Right lobe of liver (tissue), 6 donors: ENCODE measurements around the gene NLGN1. TPM values are rescaled to one million over a fixed set of nuclear protein-coding genes. Genes with fewer than 3 reads are reported as not detected.

ENCODE experiments used
- ATAC-seq, 4 donors: fragments of 200-7000 bp; cut with Tn5 transposase; one replicate each; pipeline ENCODE4 v1.9.1; 2020; ENCODE audit warnings: mild to moderate bottlenecking in 4 of 4, moderate library complexity in 4 of 4
- DNase-seq, 3 donors: peaks; one replicate each; pipeline ENCODE4 v3.0.0-alpha.2; 2020
- H3K27ac ChIP-seq, 3 donors: fragments of 200-600 bp; one replicate each; pipeline ENCODE4 v1.8.0; 2022
- H3K27me3 ChIP-seq, 2 donors: fragments of 200-600 bp; one replicate each; pipeline ENCODE4 v1.8.0; 2022
- H3K36me3 ChIP-seq, 4 donors: fragments of 200-600 bp; sonication (generic) in 1 of 4; one replicate each; pipeline versions ENCODE4 v1.5.1 to v1.8.0; 2017 to 2022; ENCODE audit warnings: control low read depth in 1 of 4
- H3K4me1 ChIP-seq, 4 donors: fragments of 200-600 bp; sonication (generic) in 1 of 4; one replicate each; pipeline versions ENCODE4 v1.5.1 to v1.8.0; 2017 to 2022; ENCODE audit warnings: control low read depth in 1 of 4
- H3K4me3 ChIP-seq, 3 donors: fragments of 200-600 bp; one replicate each; pipeline ENCODE4 v1.8.0; 2022
- H3K9me3 ChIP-seq, 4 donors: fragments of 200-600 bp; sonication (generic) in 1 of 4; one replicate each; pipeline versions ENCODE4 v1.5.1 to v1.8.0; 2017 to 2022; ENCODE audit warnings: control low read depth in 1 of 4
- POLR2A ChIP-seq: fragments of 450-650 bp; IDR thresholded peaks from one replicate; pipeline ENCODE4 v1.6.1; 2017; ENCODE audit warnings: antibody characterized with exemption, mild to moderate bottlenecking
- WGBS: methylation state at CpG from one replicate; pipeline ENCODE4 v1.1.6; 2018; ENCODE audit warnings: low coverage, low lambda C conversion rate; ENCODE audit not compliant: insufficient coverage; ENCODE audit errors: missing lambda C conversion rate; 5-methylcytosine and 5-hydroxymethylcytosine counted together
- intact Hi-C, 2 donors: fragments of 100-400 bp; cut with DNase I; formaldehyde crosslinking; loops; one replicate each; pipeline versions ENCODE4 v1.11.2 to v1.14.1; 2022
- total RNA-seq, 6 experiments: library from RNA; depleted of rRNA in 2 of 6; stranded (reverse); fragments of >200 nt in 2 of 6; fragmentation: NEBNext Ultra II Directional in 3 of 6; extraction: Animal tissue kit (Norgen Biotek cat#: 25700) in 3 of 6; gene quantifications; one replicate each; pipeline versions ENCODE4 v1.1.0 to v1.2.4, GENCODE V29; 2016 to 2023
- TF ChIP-seq, protein P1 (sequence below), 4 donors: fragments of 200-600 bp in 3 of 4; fragments of 450-650 bp in 1 of 4; IDR thresholded peaks; one replicate each; pipeline versions ENCODE4 v1.5.1 to v1.8.0; 2016 to 2022; ENCODE audit warnings: antibody characterized with exemption in 4 of 4, mild to moderate bottlenecking in 2 of 4
- donor health status: DM: no; HTN: yes; CAD: no.
- donor health status: DM: no; HTN: no; CAD: no.
- donor health status: DM: no; HTN: no; CAD: no.
- donor health status: DM: no; HTN: yes; CAD: no.
- donor health status: DM: no; HTN: yes; CAD: no.

NLGN1 gene
- total RNA-seq, 6 experiments from 2014 or later, result 0.02 to 0.12 TPM; not detected in 4

DNA sequence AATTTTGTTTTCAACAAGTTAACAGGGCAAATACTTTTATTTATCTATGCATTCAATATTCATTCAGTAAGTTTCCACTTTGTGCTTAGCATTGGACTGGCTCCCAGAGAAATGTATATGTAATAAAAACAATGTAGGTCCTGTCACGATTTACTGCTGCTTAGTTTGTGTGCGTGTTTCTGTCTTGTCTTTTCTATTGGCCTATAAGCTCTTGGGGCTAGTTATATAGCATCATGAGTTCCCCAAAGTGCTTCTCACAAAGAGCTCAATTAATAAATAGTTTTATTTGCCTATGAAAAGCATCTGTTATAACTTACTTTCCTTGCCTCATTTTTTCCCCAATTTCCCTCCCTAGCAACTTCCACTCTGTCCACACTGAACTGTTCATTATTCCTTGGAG, 794.9 kb downstream of the NLGN1 start:
- Histone ChIP-seq H3K9me3 (no peaks in the 10 kb centered on the region), H3K36me3 (no peaks in the 10 kb centered on the region), H3K4me1 (no peaks in the 10 kb centered on the region), H3K27ac (no peak overlapping the region), H3K4me3 (no peak overlapping the region), H3K27me3 (no peaks in the 10 kb centered on the region)
- WGBS, result 85% methylated on average over 2 of the region's 2 CpGs
- DNase-seq (no peak), ATAC-seq (no peak)
- intact Hi-C loops, result no loop called here
- no peak for TF ChIP-seq POLR2A
- TF ChIP-seq, protein P1, sequence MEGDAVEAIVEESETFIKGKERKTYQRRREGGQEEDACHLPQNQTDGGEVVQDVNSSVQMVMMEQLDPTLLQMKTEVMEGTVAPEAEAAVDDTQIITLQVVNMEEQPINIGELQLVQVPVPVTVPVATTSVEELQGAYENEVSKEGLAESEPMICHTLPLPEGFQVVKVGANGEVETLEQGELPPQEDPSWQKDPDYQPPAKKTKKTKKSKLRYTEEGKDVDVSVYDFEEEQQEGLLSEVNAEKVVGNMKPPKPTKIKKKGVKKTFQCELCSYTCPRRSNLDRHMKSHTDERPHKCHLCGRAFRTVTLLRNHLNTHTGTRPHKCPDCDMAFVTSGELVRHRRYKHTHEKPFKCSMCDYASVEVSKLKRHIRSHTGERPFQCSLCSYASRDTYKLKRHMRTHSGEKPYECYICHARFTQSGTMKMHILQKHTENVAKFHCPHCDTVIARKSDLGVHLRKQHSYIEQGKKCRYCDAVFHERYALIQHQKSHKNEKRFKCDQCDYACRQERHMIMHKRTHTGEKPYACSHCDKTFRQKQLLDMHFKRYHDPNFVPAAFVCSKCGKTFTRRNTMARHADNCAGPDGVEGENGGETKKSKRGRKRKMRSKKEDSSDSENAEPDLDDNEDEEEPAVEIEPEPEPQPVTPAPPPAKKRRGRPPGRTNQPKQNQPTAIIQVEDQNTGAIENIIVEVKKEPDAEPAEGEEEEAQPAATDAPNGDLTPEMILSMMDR (IDR thresholded peaks at IDR 0.05), result no peak

DNA sequence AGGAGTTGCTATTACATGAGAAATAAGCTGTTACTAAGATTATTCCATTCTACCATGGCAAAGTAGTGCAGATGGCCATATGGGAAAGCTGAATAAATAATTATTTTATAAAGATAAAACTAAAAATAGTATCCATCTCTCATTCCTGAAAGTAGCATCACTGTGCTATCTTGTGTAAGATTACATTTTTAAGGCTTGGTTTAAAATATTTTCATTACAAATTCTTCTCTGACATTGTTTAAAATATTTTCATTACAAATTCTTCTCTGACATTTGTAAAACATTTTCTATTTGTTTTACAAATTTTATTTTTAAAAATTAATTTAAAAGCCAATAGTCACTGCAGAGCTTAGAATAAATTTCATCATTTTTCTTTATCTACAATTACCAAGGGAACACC, 796.1 kb downstream of the NLGN1 start:
- H3K4me1 ChIP-seq, result no peaks in the 10 kb centered on the region
- no peaks in the 10 kb centered on the region for H3K36me3 ChIP-seq
- TF ChIP-seq POLR2A, result no peak
- TF ChIP-seq, protein P1 (IDR thresholded peaks at IDR 0.05), result no peak
- no peak for DNase-seq
- no peak overlapping the region for H3K27ac ChIP-seq
- intact Hi-C loops, result no loop called here
- no peaks in the 10 kb centered on the region for H3K9me3 ChIP-seq
- no peaks in the 10 kb centered on the region for H3K27me3 ChIP-seq
- H3K4me3 ChIP-seq, result no peak overlapping the region
- no peak for ATAC-seq

DNA sequence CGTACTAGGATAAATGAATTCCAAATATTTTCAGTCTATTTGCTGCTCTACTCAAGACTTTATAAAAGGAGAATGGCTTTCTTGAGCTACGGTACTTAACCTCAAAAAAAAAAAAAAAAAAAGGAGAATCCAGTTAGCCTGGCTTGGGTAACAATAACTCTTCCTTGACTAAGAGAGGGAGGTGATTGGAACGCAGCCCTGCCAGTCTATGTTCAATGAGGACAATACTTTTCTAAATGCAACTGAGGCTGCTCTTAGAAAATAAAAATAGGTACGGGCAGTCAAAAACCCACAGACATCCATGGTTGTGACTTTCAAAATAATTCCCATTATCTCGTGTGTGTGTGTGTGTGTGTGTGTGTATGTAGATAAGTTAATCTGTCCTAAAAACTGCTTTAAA, 799.9 kb downstream of the NLGN1 start:
- no peak overlapping the region for H3K4me3 ChIP-seq
- DNase-seq (no peak), ATAC-seq (no peak)
- no peaks in the 10 kb centered on the region for H3K36me3 ChIP-seq
- TF ChIP-seq POLR2A, result no peak
- TF ChIP-seq, protein P1 (IDR thresholded peaks at IDR 0.05), result no peak
- 60% methylated on average over 5 of the region's 5 CpGs for WGBS
- intact Hi-C loops, result no loop called here
- no peak overlapping the region for H3K27ac ChIP-seq
- no peaks in the 10 kb centered on the region for H3K9me3 ChIP-seq
- H3K27me3 ChIP-seq, result no peaks in the 10 kb centered on the region
- H3K4me1 ChIP-seq, result no peaks in the 10 kb centered on the region

DNA sequence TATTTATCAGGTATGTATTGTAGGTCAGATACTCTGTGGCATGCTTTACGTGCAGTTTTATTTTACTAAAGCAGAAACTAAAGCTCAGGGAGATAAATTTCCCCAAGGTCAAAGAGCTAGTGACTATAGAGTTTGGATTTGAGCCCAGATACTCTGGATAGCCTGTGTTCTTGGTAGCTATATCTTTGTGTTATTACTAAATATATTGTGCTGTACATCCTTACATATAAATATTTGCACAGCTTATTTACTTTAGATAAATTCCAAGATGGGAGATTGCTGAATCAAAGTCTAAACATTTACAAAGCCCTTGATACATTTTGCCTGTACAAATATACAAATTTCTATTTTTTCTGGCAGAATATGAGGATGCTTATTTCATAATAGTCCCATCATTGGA, 800.7 kb downstream of the NLGN1 start:
- Histone ChIP-seq H3K4me1 (no peaks in the 10 kb centered on the region), H3K27me3 (no peaks in the 10 kb centered on the region), H3K36me3 (no peaks in the 10 kb centered on the region), H3K4me3 (no peak overlapping the region), H3K27ac (no peak overlapping the region), H3K9me3 (no peaks in the 10 kb centered on the region)
- WGBS, result 29% methylated on average over 1 of the region's 1 CpG
- intact Hi-C loops, result no loop called here
- ATAC-seq, result no peak
- no peak for DNase-seq
- TF ChIP-seq, protein P1 (IDR thresholded peaks at IDR 0.05), result no peak
- no peak for TF ChIP-seq POLR2A

DNA sequence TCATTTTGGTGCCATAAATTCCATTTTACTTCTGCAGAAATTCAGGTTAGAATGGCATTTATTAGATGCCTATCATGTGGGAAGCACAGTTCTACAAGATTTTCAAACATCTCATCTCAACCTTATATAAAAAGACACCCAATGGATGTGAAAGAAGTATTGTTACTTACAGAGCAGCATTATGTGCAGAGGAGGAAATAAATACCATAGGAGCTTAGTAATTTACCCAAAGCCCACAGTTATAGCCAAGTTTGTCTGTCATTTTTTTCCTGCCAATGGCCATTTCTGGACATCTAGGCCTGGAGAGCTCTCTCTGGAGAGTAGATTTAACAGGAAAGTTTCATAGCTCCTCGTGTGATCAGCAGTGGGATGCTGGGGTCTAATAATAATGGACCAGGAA, 802.2 kb downstream of the NLGN1 start:
- H3K9me3 ChIP-seq, result no peaks in the 10 kb centered on the region
- intact Hi-C loops, result no loop called here
- TF ChIP-seq, protein P1 (IDR thresholded peaks at IDR 0.05), result no peak
- no peak for TF ChIP-seq POLR2A
- H3K4me1 ChIP-seq, result no peaks in the 10 kb centered on the region
- H3K27ac ChIP-seq, result no peak overlapping the region
- H3K27me3 ChIP-seq, result no peaks in the 10 kb centered on the region
- no peak for DNase-seq
- H3K36me3 ChIP-seq, result no peaks in the 10 kb centered on the region
- no peak overlapping the region for H3K4me3 ChIP-seq
- 67% methylated on average over 1 of the region's 1 CpG for WGBS
- ATAC-seq, result no peak
